Natural killer cell (primary cell): ENCODE measurements around the gene MAOA. TPM values are rescaled to one million over a fixed set of nuclear protein-coding genes. Genes with fewer than 3 reads are reported as not detected.
A peak's percentile ranks its signal among the peaks of the same experiment; 100 is the strongest.

ENCODE experiments used
- ATAC-seq, 3 donors: fragments of 150-1000 bp in 2 of 3; fragments of 200-7000 bp in 1 of 3; cut with Tn5 transposase; 1 replicate in 1 of 3; 2 replicates in 2 of 3; pipeline ENCODE4 v1.10.0; 2021; ENCODE audit warnings: mild to moderate bottlenecking in 2 of 3, moderate library complexity in 2 of 3
- DNase-seq, 2 donors: peaks; one replicate each; pipeline versions ENCODE4 v3.0.0 to v3.0.0-alpha.2; 2013 to 2021; ENCODE audit warnings: mixed read lengths in 1 of 2
- H3K27ac ChIP-seq: one replicate; pipeline ENCODE4 v1.5.1; 2013; ENCODE audit warnings: mild to moderate bottlenecking, low read length
- H3K27me3 ChIP-seq: one replicate; pipeline ENCODE4 v1.6.1; 2013; ENCODE audit warnings: low read length; ENCODE audit not compliant: control insufficient read depth, insufficient read depth
- H3K36me3 ChIP-seq: one replicate; pipeline ENCODE4 v1.6.1; 2013; ENCODE audit warnings: low read length; ENCODE audit not compliant: control insufficient read depth, insufficient read depth
- H3K4me1 ChIP-seq: one replicate; pipeline ENCODE4 v1.6.1; 2013; ENCODE audit warnings: low read length; ENCODE audit not compliant: control insufficient read depth, insufficient read depth
- H3K4me3 ChIP-seq: one replicate; pipeline ENCODE4 v1.5.1; 2013; ENCODE audit warnings: low read length
- H3K9me3 ChIP-seq: one replicate; pipeline ENCODE4 v1.6.1; 2013; ENCODE audit warnings: low read length; ENCODE audit not compliant: control insufficient read depth, insufficient read depth
- H3K27ac Mint-ChIP-seq, 2 donors: one replicate each; pipeline ENCODE4 v1.8.0; 2022; ENCODE audit warnings: mild to moderate bottlenecking in 2 of 2, mixed read lengths in 2 of 2, moderate library complexity in 1 of 2
- H3K27me3 Mint-ChIP-seq, 2 donors: one replicate each; pipeline ENCODE4 v1.8.0; 2022; ENCODE audit warnings: low read depth in 2 of 2, mixed read lengths in 2 of 2
- H3K36me3 Mint-ChIP-seq: one replicate; pipeline ENCODE4 v1.8.0; 2022; ENCODE audit warnings: mixed read lengths
- H3K4me1 Mint-ChIP-seq, 2 donors: one replicate each; pipeline ENCODE4 v1.8.0; 2022; ENCODE audit warnings: mixed read lengths in 2 of 2
- H3K4me3 Mint-ChIP-seq: one replicate; pipeline ENCODE4 v1.8.0; 2022; ENCODE audit warnings: mild to moderate bottlenecking, moderate library complexity, mixed read lengths
- H3K9me3 Mint-ChIP-seq, 2 donors: one replicate each; pipeline ENCODE4 v1.8.0; 2022; ENCODE audit warnings: mixed read lengths in 2 of 2
- CTCF ChIP-seq: fragments of 200-600 bp; IDR thresholded peaks from one replicate; pipeline ENCODE4 v1.8.0; 2022; ENCODE audit warnings: antibody characterized with exemption
- WGBS: methylation state at CpG from one replicate; pipeline ENCODE4 v1.1.7; 2013; ENCODE audit warnings: missing lambda C conversion rate; ENCODE audit not compliant: insufficient coverage; 5-methylcytosine and 5-hydroxymethylcytosine counted together
- intact Hi-C: fragments of 100-400 bp; cut with micrococcal nuclease; formaldehyde crosslinking; loops from one replicate; pipeline ENCODE4 v1.14.2; 2022
- total RNA-seq, 4 donors: library from RNA; stranded (reverse); fragments of 120-200 nt in 1 of 4; gene quantifications; one replicate each; pipeline versions ENCODE4 v1.2.3 to v1.2.4, GENCODE V29; 2013 to 2022

Gene MAOA
- total RNA-seq, 3 donors from 2014 or later (not counting 1 experiment from before 2014, with no cell fraction given), result 0.05 TPM; not detected in 2

DNA sequence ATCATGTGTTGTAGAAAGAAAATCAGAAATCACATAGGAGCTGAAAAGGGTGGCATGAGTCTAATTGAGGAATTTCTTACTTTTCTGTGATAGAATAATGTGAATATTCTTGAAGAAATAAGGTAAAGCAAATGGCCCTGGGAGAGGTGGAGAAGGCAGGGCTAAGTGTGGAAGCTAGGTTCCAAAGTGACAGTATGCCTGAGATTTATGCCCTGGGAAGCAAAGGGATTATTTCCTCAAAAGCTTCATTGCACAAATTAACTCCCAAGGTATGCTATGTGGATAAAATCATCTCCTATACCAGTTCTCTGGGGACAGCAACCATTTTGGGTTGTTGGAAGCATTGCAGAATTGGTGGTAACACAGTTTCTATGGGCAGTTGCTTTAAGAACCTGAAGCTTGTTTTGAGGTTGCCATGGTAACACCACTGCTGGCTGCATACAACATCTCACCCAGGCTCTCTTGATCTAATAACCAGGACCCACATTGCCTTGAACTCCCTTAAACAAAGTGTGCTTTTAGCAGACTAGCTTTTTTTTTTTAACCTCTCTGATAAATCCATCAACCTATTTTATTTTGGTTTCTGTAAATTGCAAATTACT is 21.0 kb downstream of the MAOA start:
- Histone ChIP-seq H3K36me3 (no peaks in the 10 kb centered on the region), H3K27ac (no peak overlapping the region), H3K4me1 (no peaks in the 10 kb centered on the region), H3K9me3 (no peaks in the 10 kb centered on the region), H3K4me3 (no peak overlapping the region), H3K27me3 (no peaks in the 10 kb centered on the region)
- Mint-ChIP-seq H3K27ac (no peak overlapping the region), H3K27me3 (peaks cover under 1 to 20% of the 10 kb centered on the region in 2 donors), H3K4me1 (no peaks in the 10 kb centered on the region), H3K4me3 (no peak overlapping the region), H3K9me3 (no peaks in the 10 kb centered on the region), H3K36me3 (no peaks in the 10 kb centered on the region)
- peak in 2 of 3 donors; percentile 38 to 43 for ATAC-seq
- peak in 1 of 2 donors; percentile 52 for DNase-seq
- intact Hi-C loops, result no loop called here
- TF ChIP-seq CTCF, result no peak

DNA sequence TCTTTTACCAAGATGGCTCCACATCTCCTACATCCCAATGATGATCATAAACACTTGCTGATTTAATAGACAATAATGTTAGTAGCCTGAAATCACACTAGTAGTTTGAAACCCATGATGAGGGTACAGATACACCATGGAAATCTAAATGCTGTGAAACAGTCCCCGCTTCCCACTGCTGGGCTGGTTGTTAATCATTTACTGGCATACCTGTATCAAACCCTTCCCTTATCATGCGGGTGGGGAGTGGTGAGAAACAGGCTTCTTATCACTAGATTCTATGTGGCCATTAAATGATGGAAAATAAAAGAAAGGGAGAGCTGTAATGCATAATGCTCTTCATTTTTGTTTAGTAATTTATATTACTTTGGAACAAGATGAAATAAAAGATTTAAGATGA is 21.9 kb downstream of the MAOA start:
- DNase-seq, result no peak
- H3K36me3 ChIP-seq, result no peaks in the 10 kb centered on the region
- Mint-ChIP-seq H3K9me3 (no peaks in the 10 kb centered on the region), H3K4me3 (no peak overlapping the region), H3K27me3 (peaks cover 3 to 20% of the 10 kb centered on the region in 2 donors), H3K27ac (no peak overlapping the region), H3K4me1 (no peaks in the 10 kb centered on the region), H3K36me3 (no peaks in the 10 kb centered on the region)
- H3K9me3 ChIP-seq, result no peaks in the 10 kb centered on the region
- WGBS, result no CpG with 5 or more reads among the region's 2 CpGs
- no peak overlapping the region for H3K4me3 ChIP-seq
- H3K4me1 ChIP-seq, result no peaks in the 10 kb centered on the region
- H3K27me3 ChIP-seq, result no peaks in the 10 kb centered on the region
- TF ChIP-seq CTCF, result no peak
- no peak for ATAC-seq
- H3K27ac ChIP-seq, result no peak overlapping the region
- intact Hi-C loops, result no loop called here

DNA sequence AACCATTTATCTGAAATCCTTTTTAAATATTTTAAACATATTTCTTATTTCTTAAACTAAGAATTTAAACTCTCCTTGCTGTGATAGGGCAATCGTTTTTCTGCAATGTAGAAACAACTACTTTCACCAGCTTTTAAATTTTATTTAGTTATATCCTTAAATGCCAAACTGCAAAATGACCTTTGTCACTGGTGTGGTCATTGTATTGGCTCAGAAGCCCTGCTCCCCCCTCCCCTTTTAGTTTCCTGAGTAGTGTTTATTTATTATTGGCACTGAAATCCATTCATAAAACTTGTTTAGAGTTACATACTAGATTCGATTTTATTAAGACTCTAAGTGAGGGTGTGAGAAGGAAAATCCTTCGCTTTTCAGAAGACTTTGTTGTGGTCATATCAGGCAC is 23.0 kb downstream of the MAOA start:
- Histone ChIP-seq H3K27me3 (no peaks in the 10 kb centered on the region), H3K4me1 (no peaks in the 10 kb centered on the region), H3K27ac (no peak overlapping the region), H3K36me3 (no peaks in the 10 kb centered on the region), H3K4me3 (no peak overlapping the region), H3K9me3 (no peaks in the 10 kb centered on the region)
- DNase-seq, result no peak
- H3K27me3 Mint-ChIP-seq, result peaks cover 4 to 18% of the 10 kb centered on the region in 2 donors
- no peaks in the 10 kb centered on the region for H3K9me3 Mint-ChIP-seq
- H3K4me3 Mint-ChIP-seq, result no peak overlapping the region
- 90% methylated on average over 2 of the region's 3 CpGs for WGBS
- TF ChIP-seq CTCF, result no peak
- no peak overlapping the region for H3K27ac Mint-ChIP-seq
- H3K36me3 Mint-ChIP-seq, result no peaks in the 10 kb centered on the region
- intact Hi-C loops, result no loop called here
- H3K4me1 Mint-ChIP-seq, result no peaks in the 10 kb centered on the region
- no peak for ATAC-seq

GRCh38 chrX:43679778-43680177 is 23.7 kb downstream of the MAOA start:
- intact Hi-C loops, result no loop called here
- no peak for TF ChIP-seq CTCF
- H3K4me3 Mint-ChIP-seq, result no peak overlapping the region
- H3K4me1 Mint-ChIP-seq, result no peaks in the 10 kb centered on the region
- no peak overlapping the region for H3K27ac Mint-ChIP-seq
- no peak for DNase-seq
- H3K36me3 Mint-ChIP-seq, result no peaks in the 10 kb centered on the region
- WGBS, result no CpG with 5 or more reads among the region's 2 CpGs
- ATAC-seq, result no peak
- no peaks in the 10 kb centered on the region for H3K9me3 Mint-ChIP-seq
- H3K4me3 ChIP-seq, result no peak overlapping the region
- no peaks in the 10 kb centered on the region for H3K27me3 ChIP-seq
- H3K36me3 ChIP-seq, result no peaks in the 10 kb centered on the region
- H3K27ac ChIP-seq, result no peak overlapping the region
- H3K27me3 Mint-ChIP-seq, result peaks cover 7 to 22% of the 10 kb centered on the region in 2 donors
- H3K9me3 ChIP-seq, result no peaks in the 10 kb centered on the region
- no peaks in the 10 kb centered on the region for H3K4me1 ChIP-seq
